Stimulated activated CD8-positive, alpha-beta memory T cell treated with anti-CD3 and anti-CD28 coated beads, Interleukin-7, amount 100 ng/mL, for 48 hours (primary cell): ENCODE results near the gene VWC2L.

Source experiments
- DNase-seq, 2 donors: peaks; one replicate each; pipeline ENCODE4 v3.0.0-alpha.2; 2020; ENCODE audit warnings: low read depth in 1 of 2; ENCODE audit errors: extremely low read depth in 1 of 2

The VWC2L gene

DNA sequence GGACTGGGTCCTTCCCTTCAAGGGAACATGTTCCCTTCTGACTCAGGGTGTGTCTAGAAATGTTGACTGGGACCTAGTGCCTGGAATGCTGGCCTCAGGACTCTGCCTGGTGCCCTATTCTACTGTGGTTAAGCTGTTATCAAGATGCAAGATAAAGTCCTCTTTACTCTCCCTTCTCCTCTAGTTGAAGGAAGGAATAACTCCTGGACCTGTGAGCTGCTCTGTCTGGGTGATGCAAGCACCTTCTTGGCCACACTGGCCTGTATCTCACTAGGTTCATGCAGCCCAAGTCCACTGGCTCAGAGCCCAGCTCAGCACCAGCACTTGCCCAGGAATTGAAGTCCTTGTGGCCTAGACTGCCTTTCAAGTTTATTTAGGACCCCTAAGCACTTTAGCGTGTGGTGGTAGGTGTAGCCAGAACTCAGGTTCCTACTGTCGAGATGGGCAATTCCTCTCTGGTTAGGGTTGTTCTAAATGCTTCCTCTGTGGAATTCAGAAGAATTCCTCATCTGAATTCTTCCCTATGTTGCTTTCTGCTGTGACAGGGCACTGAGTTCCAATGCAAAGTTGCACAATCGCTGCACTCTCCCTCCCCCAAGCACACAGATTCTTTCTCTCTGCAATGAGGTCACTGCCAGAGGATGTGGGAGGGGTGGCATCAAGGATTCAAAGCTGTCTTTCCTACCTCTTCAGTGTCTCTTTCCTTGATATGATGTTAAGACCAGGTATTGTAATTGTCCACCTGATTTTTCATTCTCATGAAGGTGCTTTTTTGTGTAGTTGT, 54.7 kb downstream of the VWC2L start:
- no peak for DNase-seq

- DNase-seq, result no peak
These were observed 58.9 kb downstream of the VWC2L start for GRCh38 chr2:214469728-214470127.

GRCh38 chr2:214471382-214471781, 60.5 kb downstream of the VWC2L start:
- no peak for DNase-seq

- no peak for DNase-seq
These were observed 61.1 kb downstream of the VWC2L start for GRCh38 chr2:214471990-214472389.

DNA sequence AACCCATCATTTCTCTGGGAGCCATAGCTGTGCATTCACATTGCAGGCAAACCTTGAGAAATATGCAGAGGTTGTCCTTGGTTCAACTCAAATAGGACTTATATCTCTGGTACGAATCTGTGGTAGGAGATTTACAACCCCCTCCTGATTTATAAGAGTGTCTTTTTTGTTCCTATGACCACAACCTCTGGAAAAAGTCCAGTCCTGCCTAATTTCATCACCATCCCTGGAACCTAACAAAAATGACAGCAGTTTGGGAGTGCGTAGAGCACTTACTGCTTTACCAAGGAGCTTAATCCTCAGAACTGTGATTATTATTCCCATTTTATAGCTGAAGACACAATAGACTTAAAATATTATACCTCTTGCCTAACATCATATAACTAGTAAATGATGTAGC, 66.5 kb downstream of the VWC2L start:
- no peak for DNase-seq

- no peak for DNase-seq
These were observed 70.3 kb downstream of the VWC2L start for GRCh38 chr2:214481204-214481603.

DNA sequence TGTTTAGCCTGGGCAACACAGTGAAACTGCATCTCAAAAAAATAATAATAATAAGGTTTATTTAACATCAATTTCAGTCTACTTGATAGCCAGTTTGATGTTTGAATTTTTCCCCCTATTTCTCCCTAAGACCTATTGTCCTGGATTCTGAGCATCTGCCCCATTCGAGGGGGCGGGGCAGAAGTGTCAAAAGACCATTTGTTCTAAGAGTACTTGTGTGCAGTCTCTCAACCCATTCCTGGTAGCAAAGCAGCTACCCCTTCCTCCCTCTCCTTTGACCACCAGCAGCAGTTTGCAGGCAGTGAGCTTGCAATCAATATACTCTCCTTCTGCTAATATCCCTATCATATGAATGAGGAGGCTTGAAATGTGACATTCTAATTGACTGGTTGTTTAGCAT, 71.9 kb downstream of the VWC2L start:
- no peak for DNase-seq

- DNase-seq, result no peak
These were observed 73.4 kb downstream of the VWC2L start for GRCh38 chr2:214484239-214484638.

DNA sequence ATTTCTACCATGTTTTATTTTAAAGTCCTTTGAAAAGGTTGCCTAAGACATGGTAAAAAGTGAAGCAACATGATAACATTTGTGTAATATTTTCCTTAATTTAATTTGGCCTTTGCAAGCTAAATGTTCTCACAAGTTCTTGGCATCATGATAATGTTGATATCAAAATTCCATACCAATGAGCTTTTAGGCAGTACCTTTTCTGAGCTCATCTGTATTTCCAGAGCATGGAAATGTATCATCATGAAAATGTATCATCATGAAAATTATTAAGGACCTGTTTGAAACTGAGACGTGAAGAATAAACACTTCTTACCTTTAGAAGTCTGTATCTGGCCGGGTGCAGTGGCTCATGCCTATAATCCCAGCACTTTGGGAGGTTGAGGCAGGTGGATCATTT, 73.8 kb downstream of the VWC2L start:
- DNase-seq, result no peak

- DNase-seq, result no peak
These were observed 78.3 kb downstream of the VWC2L start for GRCh38 chr2:214489181-214489580.

DNA sequence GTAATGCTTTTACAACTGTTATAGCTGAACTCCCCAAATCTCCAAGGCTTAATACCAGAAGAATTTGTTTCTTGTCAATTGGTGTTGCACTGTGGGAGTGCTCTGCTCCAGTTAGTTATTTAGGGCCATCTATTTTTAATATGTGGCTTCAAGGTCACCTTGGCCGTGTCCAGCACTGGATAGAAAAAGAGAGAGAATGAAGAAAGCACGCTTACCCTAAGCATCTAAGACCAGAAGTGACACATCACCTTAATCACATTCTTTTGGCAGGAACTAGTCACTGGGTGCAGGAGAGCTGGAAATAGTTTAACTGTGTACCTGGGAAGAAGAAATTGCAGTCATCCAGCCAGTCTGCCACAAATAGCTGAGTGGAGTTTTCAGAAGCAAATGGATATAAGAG, 78.8 kb downstream of the VWC2L start:
- no peak for DNase-seq

GRCh38 chr2:214492152-214492551, 81.3 kb downstream of the VWC2L start:
- DNase-seq, result no peak

DNA sequence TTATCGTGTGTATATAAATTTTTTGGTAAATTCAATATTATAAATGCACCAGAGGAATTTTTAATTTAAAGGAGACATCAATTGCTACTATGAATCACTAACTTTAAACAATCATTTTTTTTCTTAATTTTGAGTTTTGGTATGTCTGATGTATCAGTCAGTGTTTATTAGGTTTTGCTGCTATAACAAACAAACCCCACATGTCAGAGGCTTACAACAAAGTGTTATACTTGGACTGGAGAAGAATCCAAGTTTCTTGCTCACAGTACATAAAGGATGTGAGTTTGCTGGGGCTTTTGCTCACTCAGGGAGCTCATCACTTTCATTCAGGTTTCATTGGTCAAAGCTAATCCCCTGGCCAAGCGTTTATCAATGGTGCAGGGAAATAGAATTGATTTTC, 81.8 kb downstream of the VWC2L start:
- no peak for DNase-seq

- no peak for DNase-seq
These were observed 86.6 kb downstream of the VWC2L start for GRCh38 chr2:214497489-214497888.

DNA sequence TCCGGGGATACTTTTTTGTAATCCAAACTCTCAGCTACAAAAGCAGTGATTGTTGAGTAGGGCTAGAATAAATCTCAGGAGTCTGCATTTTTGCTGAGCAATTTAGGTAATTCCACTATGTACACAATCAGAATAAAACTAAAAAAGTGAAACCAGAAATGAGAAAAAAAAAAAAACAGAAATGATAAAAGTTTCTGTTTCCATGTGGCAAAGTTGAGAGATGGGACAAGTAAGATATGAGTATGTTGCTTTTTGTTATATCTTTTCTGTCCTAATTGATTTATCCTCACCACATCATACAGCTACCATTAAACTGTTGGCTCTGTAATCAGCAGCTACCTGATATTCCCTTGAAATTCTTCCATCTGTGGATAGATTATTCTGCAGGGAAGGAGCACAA, 92.7 kb downstream of the VWC2L start:
- no peak for DNase-seq

DNA sequence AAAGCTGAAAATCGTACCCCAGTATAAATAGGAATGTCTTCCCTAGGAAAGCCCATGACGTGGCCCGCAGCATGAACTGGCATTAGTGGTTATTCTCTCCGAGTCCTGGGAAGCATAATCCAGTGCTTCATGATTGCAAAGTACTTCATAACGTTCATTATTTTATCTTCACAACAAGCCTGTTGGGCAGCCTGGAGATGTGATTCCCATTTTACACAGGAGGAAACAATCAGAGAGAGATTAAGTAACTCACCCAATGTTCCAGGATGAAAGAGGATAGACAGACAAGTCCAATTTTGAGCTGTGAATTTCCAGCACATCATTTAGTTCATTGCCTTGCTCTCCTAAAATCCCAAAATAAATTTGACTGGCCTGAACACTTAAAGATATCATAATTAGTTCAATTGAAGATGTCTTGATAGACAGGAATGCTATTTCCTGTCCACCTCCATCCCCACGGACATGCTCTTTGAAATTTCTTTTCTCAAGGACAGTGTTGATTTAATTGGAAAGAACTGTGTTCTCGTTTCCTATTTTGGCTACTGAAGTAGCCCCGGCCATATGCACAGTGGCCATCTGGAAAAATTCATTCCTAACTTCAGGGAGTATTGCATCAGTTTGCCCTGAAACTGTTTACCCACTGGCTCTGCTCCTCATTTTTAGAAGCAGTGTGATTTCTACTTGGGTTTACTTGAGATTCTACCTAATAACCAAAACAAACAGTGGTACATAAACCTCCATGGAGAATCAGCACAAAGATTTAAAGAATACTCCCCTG, 93.9 kb downstream of the VWC2L start:
- DNase-seq, result no peak

DNA sequence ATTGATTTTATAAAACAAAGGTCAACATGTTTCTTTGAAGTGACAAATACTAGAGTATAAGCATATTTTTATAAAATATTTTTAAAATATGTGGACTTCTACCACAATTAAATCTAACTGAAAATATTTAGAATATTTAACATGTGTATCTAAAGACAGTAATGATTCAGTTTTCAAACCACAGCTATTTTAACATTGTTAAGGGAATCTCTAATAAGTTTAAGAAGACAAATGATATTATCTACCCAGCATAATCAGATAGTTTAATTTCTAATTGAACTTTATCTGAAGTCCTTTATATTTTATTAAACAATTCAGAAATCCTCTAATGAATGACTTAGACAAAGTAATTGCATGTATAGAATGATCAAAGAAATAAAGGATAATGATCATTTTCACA, 96.2 kb downstream of the VWC2L start:
- DNase-seq, result no peak

DNA sequence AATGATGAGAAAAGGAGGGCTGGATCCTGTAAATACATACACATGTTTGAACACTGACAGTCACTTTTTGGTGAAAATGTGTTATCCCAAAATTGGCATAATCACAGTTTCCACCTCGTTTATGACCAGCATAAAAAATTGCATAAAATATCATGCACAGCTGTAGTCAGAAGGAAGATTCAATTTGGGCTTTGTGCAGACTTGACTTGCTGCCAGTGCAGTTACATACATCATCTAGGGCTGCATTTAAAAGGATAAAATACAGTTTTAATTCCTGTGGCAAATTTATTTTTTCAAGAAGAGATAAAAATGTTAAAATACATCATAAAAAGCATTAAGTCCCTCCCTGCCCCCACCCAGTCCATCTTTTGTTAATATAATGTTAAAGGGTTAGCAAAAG, 103.8 kb downstream of the VWC2L start:
- DNase-seq, result no peak

DNA sequence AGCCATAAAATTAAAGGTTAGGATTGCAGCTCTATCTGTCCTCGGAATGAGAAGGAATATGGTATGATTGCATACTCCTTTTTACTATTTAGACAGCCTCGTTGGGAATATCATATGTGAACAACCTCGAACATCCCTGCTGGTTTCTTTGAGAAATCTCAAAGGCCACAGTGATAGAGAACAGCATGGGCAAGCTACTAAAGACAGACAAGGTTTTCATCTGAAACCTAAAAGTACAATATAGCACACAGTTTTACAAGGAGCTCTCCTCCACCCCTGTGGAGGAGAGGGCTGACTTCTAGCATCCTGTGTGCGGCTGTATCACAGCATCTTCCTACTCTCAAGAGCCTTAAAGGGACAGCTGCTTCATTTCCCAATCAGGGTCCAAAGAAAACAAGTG, 104.3 kb downstream of the VWC2L start:
- DNase-seq, result no peak

GRCh38 chr2:214519258-214519818, 108.5 kb downstream of the VWC2L start:
- DNase-seq, result no peak

DNA sequence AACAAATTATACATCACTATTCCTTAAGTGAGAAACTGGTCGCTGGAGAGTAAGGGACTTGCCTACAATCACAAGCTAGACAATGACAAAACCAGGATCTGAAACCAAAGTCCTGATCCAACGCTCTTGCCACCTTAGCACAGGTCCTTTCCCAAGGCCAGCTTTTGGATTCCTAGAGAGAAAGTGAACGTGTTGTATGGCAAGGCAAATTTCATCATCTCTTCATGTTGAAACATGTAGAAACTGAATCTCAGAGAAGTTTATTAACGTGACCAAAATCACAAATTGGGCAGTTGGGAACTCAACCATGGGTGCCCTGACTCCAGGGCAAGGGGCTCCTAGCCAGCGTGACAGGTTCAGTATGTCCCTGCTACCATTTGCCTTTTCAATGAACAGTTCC, 118.2 kb downstream of the VWC2L start:
- DNase-seq, result no peak

DNA sequence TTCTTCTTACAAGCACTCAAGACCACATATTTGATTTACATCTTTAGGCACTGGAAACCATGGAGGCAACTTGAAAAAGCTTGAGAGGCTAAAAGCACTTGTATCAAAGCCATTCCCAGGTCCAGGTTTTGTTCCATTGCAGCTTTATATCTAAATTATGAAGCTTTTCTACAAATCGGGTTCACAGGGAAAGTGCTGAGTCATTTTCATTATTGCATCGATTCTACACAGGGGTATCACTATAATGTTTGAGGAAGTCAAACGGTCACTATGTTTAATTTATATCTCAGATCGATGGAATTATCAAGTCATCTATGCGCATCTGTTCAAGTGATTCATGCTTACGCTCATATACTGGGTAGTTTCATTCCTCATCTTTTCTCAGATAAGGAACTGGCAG, 118.7 kb downstream of the VWC2L start:
- DNase-seq, result no peak
